KOPT-K1 (cell line): ENCODE measurements around the gene CASZ1.

Experiments used
- H3K27ac ChIP-seq: fragments of 200-600 bp; sonication (generic); 2 replicates; pipeline ENCODE4 v1.5.1; 2016; ENCODE audit warnings: antibody characterized with exemption, mild to moderate bottlenecking, low read depth, low read length; ENCODE audit not compliant: poor library complexity, severe bottlenecking
- H3K36me3 ChIP-seq: fragments of 200-600 bp; sonication (generic); 2 replicates; pipeline ENCODE4 v1.5.1; 2017; ENCODE audit warnings: antibody characterized with exemption, mild to moderate bottlenecking, low read length, moderate library complexity; ENCODE audit not compliant: insufficient read depth
- H3K9me3 ChIP-seq: fragments of 200-600 bp; sonication (generic); 2 replicates; pipeline ENCODE4 v1.5.1; 2017; ENCODE audit warnings: antibody characterized with exemption, low read length, mild to moderate bottlenecking; ENCODE audit not compliant: insufficient read depth, poor library complexity, severe bottlenecking

Gene CASZ1

DNA sequence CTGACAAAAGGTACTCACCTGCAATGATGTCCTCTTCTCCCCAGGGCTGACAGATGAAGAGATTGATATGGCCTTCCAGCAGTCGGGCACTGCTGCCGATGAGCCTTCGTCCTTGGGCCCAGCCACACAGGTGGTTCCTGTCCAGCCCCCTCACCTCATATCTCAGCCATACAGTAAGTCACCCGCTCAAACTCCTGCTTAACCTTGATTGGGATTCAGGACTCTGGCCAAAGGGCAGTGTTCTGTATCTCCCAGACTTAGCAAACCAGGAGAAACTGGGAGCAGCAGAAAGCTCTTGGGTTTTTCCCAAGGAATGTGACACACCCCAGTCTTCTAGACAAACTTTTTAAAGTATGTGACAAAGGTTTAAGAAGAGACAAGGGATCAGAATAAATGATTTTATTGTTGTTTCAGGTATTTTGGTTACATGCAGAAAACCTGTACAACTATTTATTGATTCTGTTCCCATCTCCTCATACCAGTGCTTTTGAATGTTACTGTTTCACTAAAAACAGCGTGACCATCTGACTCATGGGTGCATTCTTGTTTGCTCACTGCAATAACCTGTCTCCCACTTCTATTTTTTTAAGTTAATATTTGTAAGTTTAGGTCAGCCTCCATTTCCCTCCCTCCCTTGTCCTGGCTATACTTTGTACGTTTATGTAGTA is 197.1 kb downstream of the CASZ1 start:
- peaks cover 17% of the 10 kb centered on the region; the same call in 1 of the 2 replicates for H3K36me3 ChIP-seq
- H3K27ac ChIP-seq: no peak overlapping the region
- no peaks in the 10 kb centered on the region for H3K9me3 ChIP-seq

DNA sequence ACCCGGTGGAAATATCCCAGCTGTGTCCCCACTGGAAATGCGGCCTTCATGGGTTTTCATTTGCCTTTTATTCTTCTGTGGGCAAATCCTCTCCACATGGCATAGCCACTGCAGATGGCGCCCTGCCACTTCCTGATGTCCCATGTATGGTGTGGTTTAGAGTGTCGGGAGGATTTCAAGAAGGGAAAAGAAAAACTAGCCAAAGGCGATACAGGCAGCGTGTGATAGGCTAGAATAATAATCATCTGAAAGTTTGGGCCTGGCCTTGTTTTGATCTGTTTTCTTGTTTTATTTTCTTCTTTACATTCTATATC is 198.1 kb downstream of the CASZ1 start:
- Histone ChIP-seq H3K9me3 (no peaks in the 10 kb centered on the region), H3K27ac (no peak overlapping the region), H3K36me3 (peaks cover 17% of the 10 kb centered on the region; the same call in 1 of the 2 replicates)

DNA sequence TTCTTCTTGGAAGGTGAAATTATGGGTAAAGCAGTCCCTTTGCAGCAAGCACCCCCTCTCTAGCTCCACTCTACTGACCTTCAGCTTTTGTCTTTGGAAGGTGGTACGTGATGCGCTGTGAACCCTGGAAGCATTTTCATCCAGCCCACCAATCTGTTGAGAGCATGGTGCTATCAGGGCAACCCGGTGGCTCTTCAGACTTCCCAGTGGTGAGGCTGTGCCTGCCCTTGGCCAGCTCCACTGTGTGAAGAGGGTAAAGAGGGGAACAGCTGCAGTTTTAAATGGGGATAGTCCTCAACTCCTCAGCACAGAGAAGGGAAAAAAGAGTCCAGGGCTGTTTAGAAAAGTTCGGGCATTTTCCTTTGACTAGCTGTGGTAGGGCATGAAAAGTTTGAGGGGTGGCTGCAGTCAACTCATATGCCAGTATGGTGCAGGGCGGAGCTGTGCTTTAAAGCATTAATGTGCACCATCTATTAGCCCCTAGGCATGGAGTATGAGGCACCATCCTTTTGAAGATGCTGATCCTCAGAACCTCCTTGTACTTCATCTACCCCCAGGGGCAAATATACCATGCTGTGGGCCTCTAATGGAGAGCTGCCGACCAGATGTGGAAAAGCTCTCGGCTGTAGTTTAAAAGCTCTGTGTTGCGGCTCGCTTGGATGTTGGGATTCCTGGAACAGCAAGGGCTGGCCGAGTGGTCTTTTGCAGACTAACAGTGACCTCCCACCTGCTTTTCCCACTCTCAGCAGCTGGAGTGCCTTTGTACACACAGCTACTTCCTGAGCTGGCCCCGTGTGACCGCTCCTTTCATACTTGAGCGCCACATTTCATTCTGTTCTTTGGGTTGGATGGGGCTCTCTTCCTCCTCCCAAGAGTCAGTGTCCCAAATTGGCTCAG is 198.7 kb downstream of the CASZ1 start:
- Histone ChIP-seq H3K9me3 (no peaks in the 10 kb centered on the region), H3K36me3 (peaks cover 17% of the 10 kb centered on the region; the same call in 1 of the 2 replicates), H3K27ac (no peak overlapping the region)

DNA sequence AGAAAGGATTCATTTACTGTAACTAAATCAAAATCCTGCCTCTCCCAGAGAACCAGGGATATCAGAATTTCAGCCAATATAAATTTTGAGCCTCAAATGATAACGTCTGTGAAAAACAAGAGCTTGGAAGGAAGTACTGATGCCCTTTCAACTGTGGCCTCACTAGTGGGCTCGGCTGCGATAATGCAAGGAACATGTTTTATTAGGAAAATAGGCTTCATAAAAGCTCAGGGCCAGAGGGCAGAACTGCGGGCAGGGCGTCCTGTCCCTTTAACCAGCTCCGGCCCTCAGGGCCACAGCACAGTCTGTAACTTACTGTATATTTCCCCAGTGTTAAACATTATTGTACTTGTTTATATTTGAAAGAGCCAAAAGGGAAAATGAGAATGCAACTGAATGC is 199.7 kb downstream of the CASZ1 start:
- Histone ChIP-seq H3K36me3 (peaks cover 14% of the 10 kb centered on the region; the same call in 1 of the 2 replicates), H3K27ac (no peak overlapping the region), H3K9me3 (no peaks in the 10 kb centered on the region)

DNA sequence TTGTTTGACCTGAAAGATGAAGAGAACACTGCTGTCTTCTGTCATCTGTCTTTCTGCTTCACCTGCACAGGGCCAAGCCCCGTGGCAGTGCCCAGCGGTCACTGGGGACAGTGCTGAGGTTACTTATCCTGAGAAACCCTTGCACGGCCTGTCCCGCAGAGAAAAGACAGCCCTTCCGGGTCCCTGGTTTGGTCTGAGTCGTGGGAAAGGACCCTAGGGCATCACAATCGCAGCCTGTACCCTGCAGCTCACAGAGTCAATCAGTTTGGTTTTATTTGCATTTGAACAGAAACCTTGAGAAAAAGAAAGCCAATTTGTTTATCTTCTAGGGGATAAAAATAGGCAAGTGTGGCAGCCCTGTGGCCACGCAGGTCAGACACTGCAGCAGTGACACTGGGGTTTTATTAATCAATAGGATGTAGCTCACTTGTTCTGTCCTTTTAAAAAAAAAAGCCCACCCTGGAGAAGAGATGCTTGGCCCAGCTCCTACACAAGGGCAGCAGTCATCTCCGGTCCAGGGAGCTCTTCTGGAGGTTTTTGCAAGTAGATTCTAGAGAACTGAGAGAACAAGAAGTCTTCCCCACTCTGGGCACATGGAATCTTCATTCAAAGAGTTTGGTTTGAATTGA is 201.7 kb downstream of the CASZ1 start:
- H3K9me3 ChIP-seq: no peaks in the 10 kb centered on the region
- peaks cover 8% of the 10 kb centered on the region; the same call in 1 of the 2 replicates for H3K36me3 ChIP-seq
- no peak overlapping the region for H3K27ac ChIP-seq

DNA sequence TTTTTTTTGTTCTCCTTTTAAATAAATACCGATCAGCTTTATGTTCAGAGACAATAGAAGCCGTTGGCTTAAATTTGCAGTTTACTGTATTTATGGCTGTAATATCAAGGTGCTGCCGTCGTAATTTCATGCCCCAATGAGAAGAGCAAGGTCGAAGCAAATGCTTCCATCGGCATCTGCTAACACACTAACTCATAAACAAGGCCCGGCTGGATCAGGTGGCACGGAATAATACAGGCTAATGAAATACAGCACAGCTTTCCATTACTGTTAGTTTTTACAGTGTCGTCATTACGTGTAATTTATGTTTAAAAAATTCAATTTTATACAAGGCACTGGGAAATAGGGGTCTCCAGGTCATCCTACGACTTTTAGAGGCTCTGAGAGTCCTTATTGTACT is 202.7 kb downstream of the CASZ1 start:
- Histone ChIP-seq H3K27ac (no peak overlapping the region), H3K36me3 (0 out of 2 replicates have a peak, but pooled peaks cover under 1% of the 10 kb centered on the region), H3K9me3 (no peaks in the 10 kb centered on the region)

DNA sequence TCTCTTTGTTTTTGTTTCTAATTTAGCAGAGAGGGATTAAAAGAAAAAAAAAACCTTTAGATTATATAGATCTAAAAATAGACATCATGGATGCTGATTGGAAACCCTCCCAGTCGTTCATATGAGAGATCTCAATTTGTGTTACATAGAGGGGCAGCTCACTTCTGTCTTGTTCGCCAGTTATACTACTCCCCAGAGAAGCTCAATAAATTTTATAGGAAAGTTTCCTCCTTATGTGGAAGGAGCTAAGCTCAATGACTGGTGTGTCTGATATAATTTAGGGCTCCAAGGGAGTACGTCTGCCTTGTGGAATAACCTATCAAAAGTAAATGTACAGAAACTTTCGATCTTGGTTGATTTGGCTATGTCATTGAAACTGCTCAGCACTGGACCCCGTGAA is 204.1 kb downstream of the CASZ1 start:
- no peaks in the 10 kb centered on the region for H3K36me3 ChIP-seq
- H3K9me3 ChIP-seq: no peaks in the 10 kb centered on the region
- no peak overlapping the region for H3K27ac ChIP-seq

DNA sequence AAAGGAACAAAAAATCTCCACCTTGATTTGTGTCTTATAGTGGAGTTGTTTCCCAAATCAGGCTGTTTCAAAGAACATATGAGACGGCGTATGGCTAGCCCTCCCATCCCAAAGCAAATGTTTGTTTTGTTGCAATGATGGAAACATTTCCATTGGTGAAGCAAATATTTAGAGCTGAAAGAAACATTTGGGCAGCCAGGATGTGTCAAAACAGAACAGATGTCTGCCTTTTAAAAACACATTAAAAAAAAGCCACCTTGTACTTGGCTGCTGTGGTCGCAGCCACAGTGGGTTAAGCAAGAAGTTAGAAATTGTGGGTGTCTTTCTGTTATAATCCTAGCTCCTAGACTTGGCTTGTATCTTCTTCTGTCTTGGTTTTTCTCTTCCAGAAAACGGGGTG is 205.4 kb downstream of the CASZ1 start:
- H3K36me3 ChIP-seq: no peaks in the 10 kb centered on the region
- H3K9me3 ChIP-seq: no peaks in the 10 kb centered on the region
- H3K27ac ChIP-seq: no peak overlapping the region

DNA sequence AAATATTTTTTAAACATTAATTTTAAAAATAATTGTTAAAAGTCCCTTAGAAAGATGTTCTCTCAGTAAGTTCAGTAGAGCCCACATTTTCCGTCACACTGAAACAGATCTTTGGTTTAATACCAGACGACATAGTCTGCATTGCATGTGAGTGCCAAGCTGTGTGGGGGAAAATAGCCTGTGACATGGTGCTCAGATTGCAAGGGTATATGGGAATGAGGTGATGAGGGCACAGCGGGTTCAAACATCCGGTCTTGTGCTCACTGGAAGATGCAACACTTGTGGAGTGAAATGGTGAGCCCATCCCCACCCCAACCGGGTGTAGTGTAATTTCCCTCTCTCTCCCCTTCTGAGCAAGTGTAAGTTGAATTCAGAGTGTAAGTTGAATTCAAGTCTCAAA is 207.4 kb downstream of the CASZ1 start:
- H3K9me3 ChIP-seq: no peaks in the 10 kb centered on the region
- no peaks in the 10 kb centered on the region for H3K36me3 ChIP-seq
- H3K27ac ChIP-seq: no peak overlapping the region

DNA sequence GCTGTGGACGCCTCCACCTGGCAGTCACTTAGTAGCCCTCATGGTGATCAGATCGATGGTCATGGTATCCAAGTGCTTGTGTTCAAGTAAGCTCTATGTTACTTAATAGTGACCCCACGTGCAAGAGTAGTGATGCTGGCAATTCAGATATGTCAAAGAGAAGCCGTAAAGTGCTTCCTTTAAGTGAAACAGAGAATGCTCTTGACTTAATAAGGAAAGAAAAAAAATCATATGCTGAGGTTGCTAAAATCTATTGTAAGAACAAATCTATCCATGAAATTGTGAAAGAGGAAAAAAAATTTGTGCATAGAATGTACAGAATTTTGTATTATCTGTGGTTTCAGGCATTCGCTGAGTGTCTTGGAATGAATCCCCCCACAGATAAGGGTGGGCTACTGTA is 207.8 kb downstream of the CASZ1 start:
- H3K36me3 ChIP-seq: no peaks in the 10 kb centered on the region
- no peak overlapping the region for H3K27ac ChIP-seq
- no peaks in the 10 kb centered on the region for H3K9me3 ChIP-seq
